Activated CD4-positive, alpha-beta memory T cell treated with anti-CD3 and anti-CD28 coated beads for 36 hours (primary cell): ENCODE results near the gene ZNF318. TPM values are rescaled to one million over a fixed set of nuclear protein-coding genes. Genes with fewer than 3 reads are reported as not detected.
"Not testable (repeated sequence)": the region's sequence is repeated elsewhere in the genome, so short reads cannot be mapped to it uniquely, and the experiment has no call there.

Source experiments
- CTCF ChIA-PET: fragments of 350-600 bp; sonication (Branson Sonifier 250); formaldehyde crosslinking; loops from one replicate; lab custom pipeline; 2021; ENCODE audit warnings: antibody characterized with exemption, inconsistent platforms; lab: Charles Lee
- POLR2A ChIA-PET: fragments of 350-600 bp; sonication (Branson Sonifier 250); formaldehyde crosslinking; loops from one replicate; lab custom pipeline; 2021; ENCODE audit warnings: antibody characterized with exemption; lab: Charles Lee
- DNase-seq: peaks from one replicate; pipeline ENCODE4 v3.0.0-alpha.2; 2020
- H3K27ac Mint-ChIP-seq: one replicate; pipeline ENCODE4 v1.8.0; 2021; ENCODE audit warnings: mixed read lengths
- H3K27me3 Mint-ChIP-seq: one replicate; pipeline ENCODE4 v1.8.0; 2021; ENCODE audit warnings: mixed read lengths
- H3K36me3 Mint-ChIP-seq: one replicate; pipeline ENCODE4 v1.8.0; 2021; ENCODE audit warnings: mixed read lengths
- H3K4me1 Mint-ChIP-seq: one replicate; pipeline ENCODE4 v1.8.0; 2021; ENCODE audit warnings: low read depth, mixed read lengths
- H3K4me3 Mint-ChIP-seq: one replicate; pipeline ENCODE4 v1.8.0; 2021; ENCODE audit warnings: mild to moderate bottlenecking, mixed read lengths
- H3K9me3 Mint-ChIP-seq: one replicate; pipeline ENCODE4 v1.8.0; 2021; ENCODE audit warnings: mixed read lengths
- intact Hi-C: fragments of 100-400 bp; cut with micrococcal nuclease; formaldehyde crosslinking; loops from one replicate; pipeline ENCODE4 v1.15.1; 2023
- total RNA-seq, 2 experiments: library from RNA; stranded (reverse); gene quantifications; one replicate each; pipeline ENCODE4 v1.2.3, GENCODE V29; 2021

Gene ZNF318
- total RNA-seq, 2 experiments from 2014 or later: 12.1 to 12.7 TPM

DNA sequence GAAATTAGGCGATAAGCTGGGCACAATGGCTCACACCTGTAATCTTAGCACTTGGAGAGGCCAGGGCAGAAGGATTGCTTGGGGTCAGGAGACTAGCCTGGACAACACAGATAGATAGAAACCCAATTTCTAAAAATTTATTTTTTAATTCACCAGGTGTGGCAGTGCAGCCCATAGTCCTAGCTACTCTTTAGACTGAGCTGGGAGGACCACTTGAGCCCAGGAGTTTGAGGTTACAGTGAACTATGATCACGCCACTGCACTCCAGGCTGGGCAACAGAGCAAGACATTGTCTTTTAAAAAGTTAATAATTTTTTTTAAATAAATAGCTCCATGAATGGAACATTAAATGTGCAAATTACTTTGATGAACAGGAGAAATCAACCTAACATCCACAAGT lies 8.2 kb downstream of the ZNF318 start:
- ChIA-PET POLR2A (interaction anchor here (0.6 kb wide), 1 partner anchor 61 kb away, joined by 3 read pairs; no protein-coding TSS in a partner anchor), CTCF (interaction anchor here (0.6 to 2.9 kb wide), 4 partner anchors 22 to 249 kb away, joined by 3 to 13 read pairs (median 4); no protein-coding TSS in a partner anchor)
- DNase-seq: no peak
- Mint-ChIP-seq H3K27ac (no peak overlapping the region), H3K36me3 (peaks cover 24% of the 10 kb centered on the region), H3K4me3 (no peak overlapping the region), H3K9me3 (no peaks in the 10 kb centered on the region), H3K4me1 (peaks cover 14% of the 10 kb centered on the region), H3K27me3 (no peaks in the 10 kb centered on the region)
- intact Hi-C loops: no loop called here

GRCh38 chr6:43359831-43360230 lies 9.6 kb downstream of the ZNF318 start:
- Mint-ChIP-seq H3K4me3 (no peak overlapping the region), H3K9me3 (no peaks in the 10 kb centered on the region), H3K27ac (no peak overlapping the region), H3K36me3 (peaks cover 35% of the 10 kb centered on the region), H3K27me3 (no peaks in the 10 kb centered on the region), H3K4me1 (peaks cover 10% of the 10 kb centered on the region)
- ChIA-PET POLR2A (no interaction called here), CTCF (interaction anchor here (1.0 to 2.9 kb wide), 6 partner anchors 10 to 147 kb away, joined by 3 to 13 read pairs (median 4); partner anchors contain the start of gene ZNF318)
- no peak for DNase-seq
- intact Hi-C loops: no loop called here

DNA sequence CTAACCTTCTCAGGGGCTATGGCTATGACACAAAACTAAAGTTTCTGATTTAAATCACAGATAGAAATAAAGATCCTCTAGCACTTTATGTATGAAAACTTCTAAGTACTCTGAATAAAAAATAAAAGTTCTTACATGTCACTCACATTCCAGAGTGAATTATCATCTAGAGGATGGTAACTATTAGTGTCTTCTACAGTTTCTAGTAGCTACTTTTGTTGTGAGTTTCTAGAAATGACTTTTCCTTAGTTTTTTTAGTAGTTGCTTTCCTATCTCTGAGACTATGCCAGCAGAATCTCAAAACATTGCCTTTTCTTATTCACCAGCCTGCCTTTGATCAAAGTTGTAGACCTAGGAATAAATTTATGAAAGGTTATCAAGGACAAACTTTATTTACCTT lies 10.1 kb downstream of the ZNF318 start:
- Mint-ChIP-seq H3K9me3 (no peaks in the 10 kb centered on the region), H3K4me1 (peaks cover 10% of the 10 kb centered on the region)
- POLR2A ChIA-PET: no interaction called here

DNA sequence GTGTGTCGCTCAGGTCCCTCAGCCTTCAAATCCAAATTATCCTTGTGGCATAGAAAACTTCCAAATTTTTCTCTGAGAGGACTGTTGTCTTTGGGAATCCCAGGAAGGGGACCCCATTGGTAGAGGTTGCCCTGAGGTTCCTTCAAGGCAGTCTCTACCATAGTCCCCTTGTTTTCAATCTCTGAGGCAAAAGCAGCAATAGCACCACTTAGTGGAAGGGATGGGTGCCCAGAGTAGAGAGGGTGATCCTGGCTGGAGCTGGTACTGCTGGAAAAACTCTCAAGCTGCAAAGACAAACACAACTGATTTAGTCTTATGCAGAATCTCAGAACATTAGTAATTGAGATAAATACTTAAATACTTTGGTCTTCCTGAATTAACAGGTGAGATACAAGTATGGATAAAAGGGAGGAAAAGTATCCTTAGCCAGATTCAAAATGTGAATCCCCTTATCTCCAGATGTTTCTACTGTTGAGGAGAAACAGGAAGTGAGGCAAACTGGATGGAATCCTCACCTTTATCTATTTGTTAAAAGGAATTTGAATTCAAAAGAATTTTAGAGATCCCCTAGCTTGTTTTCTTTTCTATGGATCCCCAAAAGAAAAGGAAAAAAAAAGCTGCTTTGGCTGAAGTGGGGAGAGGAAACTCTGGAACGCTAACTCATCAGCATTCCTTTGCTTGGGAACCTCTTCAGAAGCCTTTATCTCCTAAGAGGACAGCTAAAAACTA lies 13.4 kb downstream of the ZNF318 start:
- no peak overlapping the region for H3K4me3 Mint-ChIP-seq
- H3K27me3 Mint-ChIP-seq: no peaks in the 10 kb centered on the region
- H3K27ac Mint-ChIP-seq: no peak overlapping the region
- CTCF ChIA-PET: interaction anchor here (0.7 to 2.3 kb wide), 7 partner anchors 8 to 151 kb away, joined by 3 to 10 read pairs (median 4); partner anchors contain the start of genes CRIP3 and DNPH1
- peaks cover 34% of the 10 kb centered on the region for H3K36me3 Mint-ChIP-seq
- H3K9me3 Mint-ChIP-seq: no peaks in the 10 kb centered on the region
- H3K4me1 Mint-ChIP-seq: peaks cover 10% of the 10 kb centered on the region
- intact Hi-C loops: no loop called here
- POLR2A ChIA-PET: no interaction called here
- no peak for DNase-seq

More for the DNA sequence above, 10.1 kb downstream of the ZNF318 start:
- Mint-ChIP-seq H3K4me3 (no peak overlapping the region), H3K27me3 (no peaks in the 10 kb centered on the region), H3K36me3 (peaks cover 33% of the 10 kb centered on the region), H3K27ac (no peak overlapping the region)
- CTCF ChIA-PET: interaction anchor here (1.0 to 2.9 kb wide), 6 partner anchors 10 to 147 kb away, joined by 3 to 13 read pairs (median 4); partner anchors contain the start of gene ZNF318
- no peak for DNase-seq
- intact Hi-C loops: no loop called here

GRCh38 chr6:43351951-43352350 lies 17.5 kb downstream of the ZNF318 start:
- H3K4me1 Mint-ChIP-seq, POLR2A ChIA-PET, H3K27me3 Mint-ChIP-seq, CTCF ChIA-PET, DNase-seq, H3K4me3 Mint-ChIP-seq, intact Hi-C loops, H3K27ac Mint-ChIP-seq, H3K9me3 Mint-ChIP-seq: not testable (repeated sequence)
- peaks cover 21% of the 10 kb centered on the region for H3K36me3 Mint-ChIP-seq

- no peak for DNase-seq
- H3K27me3 Mint-ChIP-seq: no peaks in the 10 kb centered on the region
- no peak overlapping the region for H3K27ac Mint-ChIP-seq
- no peak overlapping the region for H3K4me3 Mint-ChIP-seq
- H3K36me3 Mint-ChIP-seq: peaks cover 6% of the 10 kb centered on the region
- no peaks in the 10 kb centered on the region for H3K9me3 Mint-ChIP-seq
- intact Hi-C loops: no loop called here
- ChIA-PET POLR2A (no interaction called here), CTCF (no interaction called here)
- no peaks in the 10 kb centered on the region for H3K4me1 Mint-ChIP-seq
These were observed 22.0 kb downstream of the ZNF318 start for GRCh38 chr6:43347444-43347843.

DNA sequence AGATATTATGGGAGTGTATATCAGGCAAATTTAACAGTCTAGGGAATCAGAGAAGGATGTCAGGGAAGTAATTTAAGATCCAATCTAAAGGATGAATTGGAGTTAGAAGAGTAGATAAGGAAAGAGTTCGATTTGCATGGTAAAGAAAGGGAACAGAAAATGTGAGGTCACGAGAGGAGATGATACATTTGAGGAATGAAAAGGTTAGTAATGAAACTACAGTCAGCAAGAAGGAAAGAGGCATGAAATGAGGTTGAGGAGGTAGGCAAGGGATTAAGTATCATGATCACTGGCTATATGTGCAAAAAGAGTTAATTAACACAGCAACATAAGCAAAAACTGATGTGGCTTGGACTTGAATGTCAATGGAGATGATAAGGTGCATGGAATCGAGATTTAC lies 22.4 kb downstream of the ZNF318 start:
- Mint-ChIP-seq H3K27me3 (no peaks in the 10 kb centered on the region), H3K27ac (no peak overlapping the region), H3K4me1 (no peaks in the 10 kb centered on the region), H3K4me3 (no peak overlapping the region), H3K9me3 (no peaks in the 10 kb centered on the region), H3K36me3 (peaks cover 5% of the 10 kb centered on the region)
- ChIA-PET CTCF (no interaction called here), POLR2A (no interaction called here)
- no peak for DNase-seq
- intact Hi-C loops: no loop called here

DNA sequence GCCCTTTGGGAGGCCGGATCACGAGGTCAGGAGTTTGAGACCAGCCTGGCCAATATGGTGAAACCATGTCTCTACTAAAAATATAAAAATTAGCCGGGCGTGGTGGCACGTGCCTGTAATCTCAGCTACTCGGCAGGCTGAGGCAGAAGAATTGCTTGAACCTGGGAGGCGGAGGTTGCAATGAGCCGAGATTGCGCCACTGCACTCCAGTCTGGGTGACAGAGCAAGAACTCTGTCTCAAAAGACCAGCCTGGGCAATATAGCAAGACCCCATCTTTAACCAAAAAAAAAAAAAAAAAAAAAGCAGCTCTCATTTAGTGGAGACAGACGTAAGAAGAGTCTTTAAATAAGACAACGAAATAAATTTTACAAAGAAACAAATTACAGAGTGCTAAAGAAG lies 23.2 kb downstream of the ZNF318 start:
- CTCF ChIA-PET, H3K9me3 Mint-ChIP-seq, H3K36me3 Mint-ChIP-seq, H3K4me1 Mint-ChIP-seq, POLR2A ChIA-PET, DNase-seq, H3K4me3 Mint-ChIP-seq, H3K27me3 Mint-ChIP-seq, H3K27ac Mint-ChIP-seq, intact Hi-C loops: not testable (repeated sequence)

GRCh38 chr6:43339168-43339567 lies 30.3 kb downstream of the ZNF318 start:
- H3K27me3 Mint-ChIP-seq: no peaks in the 10 kb centered on the region
- intact Hi-C loops: no loop called here
- CTCF ChIA-PET: no interaction called here
- H3K27ac Mint-ChIP-seq: no peak overlapping the region
- POLR2A ChIA-PET: no interaction called here
- no peaks in the 10 kb centered on the region for H3K9me3 Mint-ChIP-seq
- no peak for DNase-seq
- H3K36me3 Mint-ChIP-seq: peaks cover 18% of the 10 kb centered on the region
- H3K4me3 Mint-ChIP-seq: no peak overlapping the region
- peaks cover 7% of the 10 kb centered on the region for H3K4me1 Mint-ChIP-seq

DNA sequence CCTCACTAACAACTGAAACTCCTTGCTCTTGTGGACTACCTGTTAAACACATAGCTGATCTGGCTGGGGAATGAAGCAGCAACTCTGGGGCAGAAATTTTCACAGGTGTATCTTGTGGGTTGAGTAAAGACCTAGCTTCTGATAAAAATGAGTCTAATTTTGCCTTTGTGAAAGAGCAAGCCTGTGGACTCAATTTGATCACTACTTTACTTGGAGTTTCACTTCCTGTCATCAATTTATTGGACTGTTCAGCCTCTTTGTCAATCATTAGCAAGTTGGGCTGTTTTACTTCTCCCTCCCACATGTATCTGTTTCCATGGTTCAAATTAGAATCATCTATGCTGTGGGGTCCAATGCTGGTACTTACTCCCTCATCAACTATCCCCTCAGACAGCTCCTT lies 31.2 kb downstream of the ZNF318 start:
- Mint-ChIP-seq H3K36me3 (peaks cover 18% of the 10 kb centered on the region), H3K9me3 (no peaks in the 10 kb centered on the region), H3K4me1 (peaks cover 7% of the 10 kb centered on the region), H3K4me3 (no peak overlapping the region), H3K27me3 (no peaks in the 10 kb centered on the region), H3K27ac (no peak overlapping the region)
- DNase-seq: no peak
- intact Hi-C loops: no loop called here
- POLR2A ChIA-PET: no interaction called here
- CTCF ChIA-PET: interaction anchor here (0.9 kb wide), 1 partner anchor 168 kb away, joined by 4 read pairs; no protein-coding TSS in a partner anchor

DNA sequence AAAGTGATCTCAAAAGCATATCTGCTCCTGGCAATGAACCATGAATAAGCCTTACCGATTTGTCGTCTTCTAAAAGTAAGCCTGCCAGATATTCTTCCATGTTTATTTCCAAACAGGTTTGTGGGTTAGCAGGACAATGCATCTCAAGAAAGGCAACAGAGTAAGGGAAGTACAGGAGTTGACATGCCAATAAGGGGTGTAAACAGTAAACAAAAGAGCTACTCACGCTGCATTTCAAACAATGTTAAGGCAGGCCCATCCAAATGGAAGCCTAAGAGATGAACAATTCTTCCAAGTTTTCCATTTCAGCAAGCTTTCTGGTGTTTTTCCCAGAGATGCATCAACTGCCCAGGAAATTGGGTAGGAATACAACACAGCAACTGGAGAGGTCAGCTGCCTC lies 33.1 kb downstream of the ZNF318 start:
- Mint-ChIP-seq H3K4me3 (no peak overlapping the region), H3K27ac (no peak overlapping the region), H3K4me1 (peaks cover 17% of the 10 kb centered on the region), H3K9me3 (no peaks in the 10 kb centered on the region), H3K36me3 (peaks cover 17% of the 10 kb centered on the region), H3K27me3 (no peaks in the 10 kb centered on the region)
- POLR2A ChIA-PET: no interaction called here
- intact Hi-C loops: no loop called here
- CTCF ChIA-PET: interaction anchor here (1.1 kb wide), 1 partner anchor 272 kb away, joined by 4 read pairs; no protein-coding TSS in a partner anchor
- DNase-seq: no peak

GRCh38 chr6:43335469-43335868 lies 34.0 kb downstream of the ZNF318 start:
- POLR2A ChIA-PET: no interaction called here
- CTCF ChIA-PET: interaction anchor here (0.9 to 1.6 kb wide), 2 partner anchors 33 to 62 kb away, joined by 5 read pairs; no protein-coding TSS in a partner anchor
- Mint-ChIP-seq H3K27ac (no peak overlapping the region), H3K36me3 (peaks cover 12% of the 10 kb centered on the region), H3K4me1 (peaks cover 22% of the 10 kb centered on the region), H3K9me3 (no peaks in the 10 kb centered on the region), H3K27me3 (no peaks in the 10 kb centered on the region), H3K4me3 (no peak overlapping the region)
- no peak for DNase-seq
- intact Hi-C loops: no loop called here
